HL-60 (cell line): ENCODE data around the gene LRRN1.
"Not testable (repeated sequence)": the region's sequence is repeated elsewhere in the genome, so short reads cannot be mapped to it uniquely, and the experiment has no call there.

Experiments used
- DNase-seq, 2 experiments: peaks; one replicate each; pipeline ENCODE4 v3.0.0-alpha.2; 2010 to 2020; ENCODE audit warnings: low read depth in 1 of 2, low spot score in 1 of 2
- H3K27ac ChIP-seq: fragments of 250-450 bp; sonication (Bioruptor Pico); replicated peaks from 2 replicates; pipeline ENCODE4 v1.5.1; 2020; ENCODE audit warnings: mild to moderate bottlenecking, moderate library complexity
- H3K27me3 ChIP-seq: fragments of 250-450 bp; sonication (Bioruptor Pico); 2 replicates; pipeline ENCODE4 v1.5.1; 2021; ENCODE audit warnings: mild to moderate bottlenecking, moderate library complexity; ENCODE audit not compliant: insufficient read depth, poor library complexity, severe bottlenecking
- H3K4me3 ChIP-seq: replicated peaks from 2 replicates; pipeline ENCODE4 v1.5.1; 2011; ENCODE audit warnings: mild to moderate bottlenecking, control low read depth, low read length; ENCODE audit not compliant: insufficient read depth
- CTCF ChIP-seq: IDR thresholded peaks from one replicate; pipeline ENCODE4 v1.5.1; 2011; ENCODE audit warnings: low read length, control low read depth, inconsistent platforms; ENCODE audit not compliant: insufficient read depth
- GABPA ChIP-seq: IDR thresholded peaks from 2 replicates; pipeline ENCODE4 v1.6.1; 2012; ENCODE audit warnings: low read depth
- POLR2AphosphoS5 ChIP-seq: IDR thresholded peaks from 2 replicates; pipeline ENCODE4 v1.6.1; 2012; ENCODE audit warnings: low read depth
- REST ChIP-seq: IDR thresholded peaks from 2 replicates; pipeline ENCODE4 v1.6.1; 2012; ENCODE audit warnings: low read depth; ENCODE audit not compliant: insufficient replicate concordance
- SPI1 ChIP-seq: IDR thresholded peaks from 2 replicates; pipeline ENCODE4 v1.6.1; 2012; ENCODE audit warnings: low read depth, mild to moderate bottlenecking, borderline replicate concordance

The LRRN1 gene

GRCh38 chr3:3826521-3826920 lies 27.3 kb downstream of the LRRN1 start:
- no peak overlapping the region for H3K4me3 ChIP-seq
- H3K27ac ChIP-seq, result no peak overlapping the region
- H3K27me3 ChIP-seq, result no peaks in the 10 kb centered on the region
- no peak for DNase-seq
- no peak for TF ChIP-seq SPI1
- TF ChIP-seq CTCF, result no peak
- no peak for TF ChIP-seq REST
- TF ChIP-seq GABPA, result no peak
- no peak for TF ChIP-seq POLR2AphosphoS5

GRCh38 chr3:3827111-3827510 lies 27.9 kb downstream of the LRRN1 start:
- DNase-seq, result no peak
- H3K27ac ChIP-seq, result no peak overlapping the region

GRCh38 chr3:3828417-3828816 lies 29.2 kb downstream of the LRRN1 start:
- not testable (repeated sequence) for H3K4me3 ChIP-seq, H3K27me3 ChIP-seq, DNase-seq, H3K27ac ChIP-seq

More at GRCh38 chr3:3827111-3827510, 27.9 kb downstream of the LRRN1 start:
- Histone ChIP-seq H3K4me3 (no peak overlapping the region), H3K27me3 (no peaks in the 10 kb centered on the region)
- TF ChIP-seq CTCF (no peak), POLR2AphosphoS5 (no peak), REST (no peak)

GRCh38 chr3:3836845-3837244 lies 37.6 kb downstream of the LRRN1 start:
- Histone ChIP-seq H3K4me3 (no peak overlapping the region), H3K27ac (no peak overlapping the region), H3K27me3 (no peaks in the 10 kb centered on the region)
- no peak for DNase-seq
- TF ChIP-seq REST (no peak), POLR2AphosphoS5 (no peak), SPI1 (no peak), GABPA (no peak), CTCF (no peak)
